Smooth muscle cell (in vitro differentiated cells): ENCODE data around the gene NFX1. TPM values are rescaled to one million over a fixed set of nuclear protein-coding genes. Genes with fewer than 3 reads are reported as not detected.

Source experiments
- DNase-seq: peaks from one replicate; lab custom pipeline; 2025; ENCODE audit not compliant: unreplicated experiment; lab: John Stamatoyannopoulos, UW
- H2AFZ ChIP-seq: fragments of 200-600 bp; sonication (generic); 2 replicates; pipeline ENCODE4 v1.6.0; 2016; ENCODE audit warnings: antibody characterized with exemption, low read depth, mild to moderate bottlenecking
- H3F3A ChIP-seq: fragments of 200-600 bp; sonication (generic); 2 replicates; pipeline ENCODE4 v1.6.0; 2017; ENCODE audit warnings: antibody characterized with exemption, low read depth
- H3K27ac ChIP-seq: fragments of 200-600 bp; sonication (generic); 2 replicates; pipeline ENCODE4 v1.5.1; 2016; ENCODE audit warnings: low read depth, mild to moderate bottlenecking
- H3K27me3 ChIP-seq: fragments of 200-600 bp; sonication (generic); 2 replicates; pipeline ENCODE4 v1.6.1; 2016; ENCODE audit warnings: low read depth, mild to moderate bottlenecking
- H3K36me3 ChIP-seq: fragments of 200-600 bp; sonication (generic); 2 replicates; pipeline ENCODE4 v1.5.1; 2016; ENCODE audit warnings: low read depth
- H3K4me1 ChIP-seq: fragments of 200-600 bp; sonication (generic); 2 replicates; pipeline ENCODE4 v1.5.1; 2016; ENCODE audit warnings: low read depth
- H3K4me2 ChIP-seq: fragments of 200-600 bp; sonication (generic); 2 replicates; pipeline ENCODE4 v1.6.0; 2016; ENCODE audit warnings: mild to moderate bottlenecking
- H3K4me3 ChIP-seq: fragments of 200-600 bp; sonication (generic); 2 replicates; pipeline ENCODE4 v1.5.1; 2016; ENCODE audit warnings: mild to moderate bottlenecking
- H3K79me2 ChIP-seq: fragments of 200-600 bp; sonication (generic); 2 replicates; pipeline ENCODE4 v1.6.0; 2016; ENCODE audit warnings: low read depth, mild to moderate bottlenecking
- H3K9ac ChIP-seq: fragments of 200-600 bp; sonication (generic); 2 replicates; pipeline ENCODE4 v1.6.0; 2016; ENCODE audit warnings: low read depth
- H3K9me3 ChIP-seq: fragments of 200-600 bp; sonication (generic); replicated peaks from 2 replicates; pipeline ENCODE4 v1.5.1; 2016; ENCODE audit warnings: low read depth
- H4K20me1 ChIP-seq: fragments of 200-600 bp; sonication (generic); 2 replicates; pipeline ENCODE4 v1.6.0; 2016; ENCODE audit warnings: low read depth
- WGBS: methylation state at CpG from one replicate; pipeline ENCODE4 v1.1.7; 2016; ENCODE audit warnings: low lambda C conversion rate; 5-methylcytosine and 5-hydroxymethylcytosine counted together
- polyA plus RNA-seq: library from polyadenylated mRNA; unstranded; fragments of >200 nt; fragmentation: Nextera tagmentation; extraction: Ambion mirVana; gene quantifications from 2 replicates; pipeline ENCODE4 v1.2.1, GENCODE V29; 2016
- total RNA-seq: library from RNA; depleted of rRNA; stranded (reverse); fragments of >200 nt; gene quantifications from 2 replicates; pipeline ENCODE4 v1.2.3, GENCODE V29; 2014
- TF ChIP-seq, protein P1 (sequence below): fragments of 200-600 bp; sonication (generic); IDR thresholded peaks from 2 replicates; pipeline ENCODE4 v1.5.1; 2017; ENCODE audit warnings: borderline replicate concordance, mild to moderate bottlenecking, antibody characterized with exemption; ENCODE audit not compliant: insufficient read depth, poor library complexity, severe bottlenecking

The NFX1 gene
- total RNA-seq: 19.3 and 20.5 TPM in 2 replicates
- 18.4 and 22.8 TPM in 2 replicates for polyA plus RNA-seq

DNA sequence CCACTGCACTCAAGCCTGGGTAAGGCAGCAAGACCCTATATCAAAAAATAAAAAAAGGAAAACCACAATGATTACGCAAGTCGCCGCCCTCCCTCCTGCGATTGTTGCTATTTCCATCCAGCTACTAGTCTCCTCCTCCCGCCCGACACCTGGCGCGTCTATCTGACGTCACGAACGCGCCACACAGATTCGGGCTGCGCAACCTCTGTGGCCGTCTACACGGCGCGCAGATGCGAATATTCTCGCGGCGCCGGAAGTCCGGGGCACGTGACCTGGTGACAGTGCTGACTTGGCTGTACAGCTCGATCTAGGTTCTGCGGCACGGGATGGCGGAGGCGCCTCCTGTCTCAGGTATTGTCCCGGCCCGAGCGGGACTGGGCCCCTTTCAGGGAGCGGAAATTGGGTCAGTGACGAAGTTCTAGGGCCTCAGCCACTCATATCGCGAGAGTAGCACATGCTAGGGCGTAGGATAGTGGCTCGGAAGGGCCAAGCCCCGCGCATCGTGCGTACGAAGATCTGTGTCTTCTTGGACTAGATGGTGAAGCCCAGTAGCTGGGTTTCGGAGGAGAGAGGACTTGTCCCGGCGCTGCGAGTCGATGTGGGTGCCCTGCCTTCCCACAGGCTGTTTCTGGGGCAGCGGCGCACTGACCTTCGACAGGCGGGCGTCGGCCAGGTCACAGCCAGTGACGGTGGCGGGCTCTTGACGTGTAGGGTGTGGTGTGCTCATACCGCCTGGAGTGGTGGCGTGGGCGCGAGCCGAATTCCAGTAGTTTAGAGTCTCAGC is at the start of gene NFX1:
NFX1 (plus strand) TSS at position 270 of the 784 bp plus-strand sequence; CDS start at position 327, 57 bp downstream.
- Histone ChIP-seq H3K27me3 (no peaks in the 10 kb centered on the region), H3K27ac (peak within 1 kb of the TSS; percentile 100), H3K4me2 (peak within 1 kb of the TSS; percentile 86), H3K36me3 (peaks cover 1% of the 10 kb centered on the region), H3K9me3 (no peaks in the 10 kb centered on the region), H3K4me3 (peak within 1 kb of the TSS; percentile 65), H3F3A (no peaks in the 10 kb centered on the region), H4K20me1 (no peaks in the 10 kb centered on the region), H3K4me1 (peaks cover 2% of the 10 kb centered on the region), H2AFZ (peak within 1 kb of the TSS; percentile 69), H3K79me2 (peaks cover 45% of the 10 kb centered on the region), H3K9ac (peak within 1 kb of the TSS; percentile 99)
- TF ChIP-seq, protein P1, sequence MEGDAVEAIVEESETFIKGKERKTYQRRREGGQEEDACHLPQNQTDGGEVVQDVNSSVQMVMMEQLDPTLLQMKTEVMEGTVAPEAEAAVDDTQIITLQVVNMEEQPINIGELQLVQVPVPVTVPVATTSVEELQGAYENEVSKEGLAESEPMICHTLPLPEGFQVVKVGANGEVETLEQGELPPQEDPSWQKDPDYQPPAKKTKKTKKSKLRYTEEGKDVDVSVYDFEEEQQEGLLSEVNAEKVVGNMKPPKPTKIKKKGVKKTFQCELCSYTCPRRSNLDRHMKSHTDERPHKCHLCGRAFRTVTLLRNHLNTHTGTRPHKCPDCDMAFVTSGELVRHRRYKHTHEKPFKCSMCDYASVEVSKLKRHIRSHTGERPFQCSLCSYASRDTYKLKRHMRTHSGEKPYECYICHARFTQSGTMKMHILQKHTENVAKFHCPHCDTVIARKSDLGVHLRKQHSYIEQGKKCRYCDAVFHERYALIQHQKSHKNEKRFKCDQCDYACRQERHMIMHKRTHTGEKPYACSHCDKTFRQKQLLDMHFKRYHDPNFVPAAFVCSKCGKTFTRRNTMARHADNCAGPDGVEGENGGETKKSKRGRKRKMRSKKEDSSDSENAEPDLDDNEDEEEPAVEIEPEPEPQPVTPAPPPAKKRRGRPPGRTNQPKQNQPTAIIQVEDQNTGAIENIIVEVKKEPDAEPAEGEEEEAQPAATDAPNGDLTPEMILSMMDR: no peak
- WGBS: under 1% methylated on average over 63 of the region's 63 CpGs
- DNase-seq: peak; percentile 91

DNA sequence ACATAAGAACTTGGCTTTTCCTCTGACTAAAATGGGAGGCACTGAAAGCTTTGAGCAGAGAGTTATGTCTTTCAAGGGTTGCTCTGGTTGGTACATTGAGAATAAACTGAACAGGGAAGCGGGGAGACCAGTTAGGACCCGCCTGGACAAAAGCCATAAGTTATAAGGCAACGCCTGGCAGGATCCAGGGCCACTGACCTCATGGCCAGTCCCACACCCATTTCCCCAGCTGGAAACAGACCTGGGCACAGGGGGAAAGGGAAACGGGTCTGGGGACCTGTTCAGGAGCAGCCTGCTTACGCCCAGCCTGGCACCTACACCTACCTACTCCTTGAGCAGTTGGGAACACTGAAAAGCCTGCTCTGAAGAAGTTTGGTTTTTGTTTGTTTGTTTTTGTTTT is 49.0 kb upstream of the NFX1 start:
- H3K4me3 ChIP-seq: no peak overlapping the region
- DNase-seq: no peak
- no peak overlapping the region for H2AFZ ChIP-seq
- TF ChIP-seq, protein P1: no peak
- H3F3A ChIP-seq: no peaks in the 10 kb centered on the region
- no peaks in the 10 kb centered on the region for H3K9me3 ChIP-seq
- H3K27me3 ChIP-seq: no peaks in the 10 kb centered on the region
- H3K4me1 ChIP-seq: no peaks in the 10 kb centered on the region
- H3K36me3 ChIP-seq: no peaks in the 10 kb centered on the region
- no peaks in the 10 kb centered on the region for H4K20me1 ChIP-seq
- no peak overlapping the region for H3K4me2 ChIP-seq
- 91% methylated on average over 5 of the region's 5 CpGs for WGBS
- H3K79me2 ChIP-seq: no peaks in the 10 kb centered on the region
- no peak overlapping the region for H3K27ac ChIP-seq
- no peak overlapping the region for H3K9ac ChIP-seq

DNA sequence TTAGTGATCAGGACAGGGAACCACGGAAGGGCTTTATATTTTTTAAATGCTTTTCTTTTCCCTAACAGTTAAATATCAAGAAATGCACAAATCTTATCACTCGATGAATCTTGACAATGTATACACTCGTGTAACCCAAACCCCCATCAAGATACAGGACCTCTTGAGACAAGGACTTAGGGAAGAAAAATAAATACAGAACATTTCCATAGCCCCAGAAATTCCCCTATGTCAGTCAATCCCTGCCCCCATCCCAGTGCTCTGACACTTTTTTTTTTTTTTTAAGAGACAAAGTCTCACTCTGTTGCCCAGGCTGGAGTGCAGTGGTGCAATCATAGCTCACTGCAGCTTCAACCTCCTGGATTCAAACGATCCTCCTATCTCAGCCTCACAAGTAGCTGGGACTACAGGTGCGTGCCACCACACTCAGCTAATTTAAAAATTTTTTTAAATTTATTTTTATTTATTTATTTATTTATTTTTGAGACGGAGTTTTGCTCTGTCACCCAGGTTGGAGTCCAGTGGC is 47.6 kb upstream of the NFX1 start:
- no peak overlapping the region for H3K4me3 ChIP-seq
- no peaks in the 10 kb centered on the region for H3K36me3 ChIP-seq
- WGBS: 89% methylated on average over 6 of the region's 6 CpGs
- H3K27ac ChIP-seq: no peak overlapping the region
- H2AFZ ChIP-seq: no peak overlapping the region
- no peaks in the 10 kb centered on the region for H4K20me1 ChIP-seq
- TF ChIP-seq, protein P1: no peak
- no peaks in the 10 kb centered on the region for H3K4me1 ChIP-seq
- no peaks in the 10 kb centered on the region for H3K79me2 ChIP-seq
- no peak overlapping the region for H3K9ac ChIP-seq
- DNase-seq: no peak
- H3F3A ChIP-seq: no peaks in the 10 kb centered on the region
- no peaks in the 10 kb centered on the region for H3K27me3 ChIP-seq
- no peak overlapping the region for H3K4me2 ChIP-seq
- no peaks in the 10 kb centered on the region for H3K9me3 ChIP-seq
